ENCODE results near the gene PDE1A.
A peak's percentile ranks its signal among the peaks of the same experiment; 100 is the strongest.

The PDE1A gene

DNA sequence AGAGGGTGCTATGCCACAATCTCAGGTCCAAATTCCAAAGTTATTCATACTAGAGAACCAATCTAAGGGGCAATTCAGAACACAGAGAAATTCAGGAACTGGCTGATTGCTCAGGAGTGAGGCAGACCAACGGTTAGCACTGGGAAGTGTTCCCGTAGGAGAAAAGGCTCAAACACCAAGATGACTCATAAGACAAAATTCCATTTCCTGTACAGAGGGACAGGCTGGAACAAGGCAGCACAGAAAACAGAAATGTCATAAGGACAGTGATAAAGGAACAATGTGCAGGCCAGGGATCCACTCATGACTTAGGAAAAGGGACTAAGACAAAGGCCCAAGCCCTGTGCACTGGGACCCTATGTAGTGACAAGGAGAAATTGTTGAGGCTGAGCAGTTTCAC lies 54.2 kb downstream of the PDE1A start:
- Histone ChIP-seq H3K27ac (peak overlapping the region; percentile 68), H3K4me3 (ENCODE audit: low read depth, low read length) (no peak overlapping the region), H3K27me3 (replicated peaks) (no peaks in the 10 kb centered on the region), H3K36me3 (replicated peaks) (no peaks in the 10 kb centered on the region)
- TF ChIP-seq, protein P1, sequence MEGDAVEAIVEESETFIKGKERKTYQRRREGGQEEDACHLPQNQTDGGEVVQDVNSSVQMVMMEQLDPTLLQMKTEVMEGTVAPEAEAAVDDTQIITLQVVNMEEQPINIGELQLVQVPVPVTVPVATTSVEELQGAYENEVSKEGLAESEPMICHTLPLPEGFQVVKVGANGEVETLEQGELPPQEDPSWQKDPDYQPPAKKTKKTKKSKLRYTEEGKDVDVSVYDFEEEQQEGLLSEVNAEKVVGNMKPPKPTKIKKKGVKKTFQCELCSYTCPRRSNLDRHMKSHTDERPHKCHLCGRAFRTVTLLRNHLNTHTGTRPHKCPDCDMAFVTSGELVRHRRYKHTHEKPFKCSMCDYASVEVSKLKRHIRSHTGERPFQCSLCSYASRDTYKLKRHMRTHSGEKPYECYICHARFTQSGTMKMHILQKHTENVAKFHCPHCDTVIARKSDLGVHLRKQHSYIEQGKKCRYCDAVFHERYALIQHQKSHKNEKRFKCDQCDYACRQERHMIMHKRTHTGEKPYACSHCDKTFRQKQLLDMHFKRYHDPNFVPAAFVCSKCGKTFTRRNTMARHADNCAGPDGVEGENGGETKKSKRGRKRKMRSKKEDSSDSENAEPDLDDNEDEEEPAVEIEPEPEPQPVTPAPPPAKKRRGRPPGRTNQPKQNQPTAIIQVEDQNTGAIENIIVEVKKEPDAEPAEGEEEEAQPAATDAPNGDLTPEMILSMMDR (IDR thresholded peaks at IDR 0.05; ENCODE audit: low read depth, low read length, missing control alignments) = no peak
- in situ Hi-C loops (cut with HindIII; ENCODE audit: low pct_ligation_motif_present, low sequenced_read_pairs) = no loop called here
- peak; percentile 75 for DNase-seq

DNA sequence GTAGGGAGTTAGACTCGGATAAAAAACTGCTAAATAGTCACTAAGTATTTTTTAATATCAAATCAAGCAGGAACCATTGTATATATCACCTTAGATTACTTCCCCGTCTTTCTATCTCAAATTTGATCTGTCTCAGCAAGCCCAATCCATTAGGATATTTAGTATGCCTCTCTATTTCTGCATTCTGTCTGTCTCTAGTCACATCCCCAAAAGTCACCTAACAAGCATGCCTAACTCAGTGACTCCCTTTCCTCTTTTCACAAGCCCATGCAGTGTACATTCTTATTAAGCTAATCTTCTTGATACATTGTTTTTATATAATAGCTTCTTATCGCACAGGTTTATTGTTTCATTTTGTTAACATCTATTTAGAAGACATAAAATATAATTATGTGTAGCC lies 57.8 kb downstream of the PDE1A start:
- no peaks in the 10 kb centered on the region for H3K36me3 ChIP-seq (replicated peaks)
- H3K27me3 ChIP-seq (replicated peaks) = no peaks in the 10 kb centered on the region
- DNase-seq = no peak
- TF ChIP-seq, protein P1 (IDR thresholded peaks at IDR 0.05; ENCODE audit: low read depth, low read length, missing control alignments) = no peak
- H3K4me3 ChIP-seq (ENCODE audit: low read depth, low read length) = no peak overlapping the region
- in situ Hi-C loops (cut with HindIII; ENCODE audit: low pct_ligation_motif_present, low sequenced_read_pairs) = no loop called here
- H3K27ac ChIP-seq = no peak overlapping the region

DNA sequence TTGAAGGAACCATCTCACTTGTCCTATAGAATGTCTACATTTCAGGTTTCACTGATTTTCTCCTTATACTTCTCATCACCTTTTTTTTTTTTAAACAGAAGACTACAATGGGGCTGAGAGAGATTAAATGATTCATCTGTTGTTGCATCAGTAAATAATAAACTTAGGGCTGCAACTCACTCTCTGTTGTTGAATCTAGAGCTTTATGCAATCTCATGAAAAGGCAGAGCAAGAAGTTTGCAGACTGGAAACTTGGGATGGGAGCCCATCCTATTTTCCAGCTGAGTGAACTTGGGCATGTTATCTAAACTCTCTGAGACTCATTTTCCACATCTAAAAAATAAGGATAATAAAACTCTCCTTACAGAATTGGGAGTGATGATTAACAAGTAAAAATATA lies 58.4 kb downstream of the PDE1A start:
- Histone ChIP-seq H3K4me3 (ENCODE audit: low read depth, low read length) (no peak overlapping the region), H3K27ac (no peak overlapping the region), H3K27me3 (replicated peaks) (no peaks in the 10 kb centered on the region), H3K36me3 (replicated peaks) (no peaks in the 10 kb centered on the region)
- DNase-seq = no peak
- in situ Hi-C loops (cut with HindIII; ENCODE audit: low pct_ligation_motif_present, low sequenced_read_pairs) = no loop called here
- TF ChIP-seq, protein P1 (IDR thresholded peaks at IDR 0.05; ENCODE audit: low read depth, low read length, missing control alignments) = no peak

DNA sequence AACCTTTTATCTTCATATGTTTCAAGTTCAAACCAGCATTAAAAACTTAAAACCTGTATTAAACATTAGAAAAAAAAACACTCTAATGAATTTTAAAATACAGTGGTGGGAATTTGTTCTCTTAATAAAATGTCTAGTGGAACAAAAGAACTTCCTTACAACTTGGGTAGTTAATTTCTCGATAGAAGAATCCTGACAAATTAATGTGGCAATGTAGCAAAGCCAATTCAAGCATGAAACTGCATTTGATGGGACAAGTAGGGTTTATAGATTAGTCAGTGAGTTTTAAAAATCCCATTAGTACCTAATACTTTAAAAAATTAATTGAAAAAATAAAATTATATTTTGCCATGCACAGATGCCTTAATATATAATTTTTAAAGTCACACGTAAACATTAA lies 59.4 kb downstream of the PDE1A start:
- Histone ChIP-seq H3K27me3 (replicated peaks) (no peaks in the 10 kb centered on the region), H3K36me3 (replicated peaks) (no peaks in the 10 kb centered on the region), H3K4me3 (ENCODE audit: low read depth, low read length) (no peak overlapping the region), H3K27ac (no peak overlapping the region)
- DNase-seq = no peak
- in situ Hi-C loops (cut with HindIII; ENCODE audit: low pct_ligation_motif_present, low sequenced_read_pairs) = no loop called here
- TF ChIP-seq, protein P1 (IDR thresholded peaks at IDR 0.05; ENCODE audit: low read depth, low read length, missing control alignments) = no peak

DNA sequence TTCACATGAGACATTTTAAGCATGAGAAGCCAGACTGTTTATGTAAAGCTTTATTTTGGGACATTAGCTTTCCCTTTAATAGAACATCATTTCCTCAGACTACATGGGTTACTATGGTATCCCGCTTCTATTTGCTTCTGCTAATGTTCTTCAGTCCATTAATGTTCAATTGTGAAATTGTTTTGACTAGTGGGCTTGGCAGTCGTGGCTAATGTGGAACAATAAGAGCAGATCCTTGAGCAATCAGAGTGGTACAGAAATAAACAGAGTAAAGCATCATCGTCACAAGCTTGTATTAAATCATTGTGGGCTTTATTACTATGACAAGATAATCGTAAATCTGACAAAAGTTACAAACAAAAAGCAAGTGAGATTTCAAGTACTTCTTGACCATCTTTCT lies 60.2 kb downstream of the PDE1A start:
- TF ChIP-seq, protein P1 (IDR thresholded peaks at IDR 0.05; ENCODE audit: low read depth, low read length, missing control alignments) = no peak

DNA sequence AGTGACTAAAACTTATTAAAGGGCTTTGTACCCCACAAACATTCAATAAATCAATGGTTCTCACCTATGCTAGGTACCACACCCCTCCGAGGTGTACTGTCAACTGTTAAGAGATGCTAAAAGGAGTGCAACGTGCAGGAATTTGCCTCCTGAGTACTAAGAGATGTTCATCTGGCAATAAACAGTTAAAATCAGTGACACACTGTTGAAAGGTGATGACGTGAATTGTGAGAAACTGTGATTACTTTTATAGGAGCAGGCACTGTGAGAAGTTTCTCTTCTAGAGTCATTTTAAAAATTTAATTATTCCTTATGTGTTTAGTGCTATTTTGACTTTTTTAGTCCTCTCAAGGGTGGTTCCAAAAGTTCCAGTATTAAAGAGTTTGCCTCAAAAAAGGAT lies 61.0 kb downstream of the PDE1A start:
- no peak overlapping the region for H3K27ac ChIP-seq
- no peak for DNase-seq
- H3K36me3 ChIP-seq (replicated peaks) = no peaks in the 10 kb centered on the region
- TF ChIP-seq, protein P1 (IDR thresholded peaks at IDR 0.05; ENCODE audit: low read depth, low read length, missing control alignments) = no peak
- H3K4me3 ChIP-seq (ENCODE audit: low read depth, low read length) = no peak overlapping the region
- H3K27me3 ChIP-seq (replicated peaks) = no peaks in the 10 kb centered on the region
- in situ Hi-C loops (cut with HindIII; ENCODE audit: low pct_ligation_motif_present, low sequenced_read_pairs) = no loop called here

More for the DNA sequence above, 60.2 kb downstream of the PDE1A start:
- in situ Hi-C loops (cut with HindIII; ENCODE audit: low pct_ligation_motif_present, low sequenced_read_pairs) = no loop called here
- Histone ChIP-seq H3K27ac (no peak overlapping the region), H3K4me3 (ENCODE audit: low read depth, low read length) (no peak overlapping the region), H3K36me3 (replicated peaks) (no peaks in the 10 kb centered on the region), H3K27me3 (replicated peaks) (no peaks in the 10 kb centered on the region)
- DNase-seq = no peak

All from brain microvascular endothelial cell (primary cell).